ENCODE results near the gene ATP8B2.
A peak's percentile ranks its signal among the peaks of the same experiment; 100 is the strongest.
"Not testable (repeated sequence)": the region's sequence is repeated elsewhere in the genome, so short reads cannot be mapped to it uniquely, and the experiment has no call there.

The ATP8B2 gene

DNA sequence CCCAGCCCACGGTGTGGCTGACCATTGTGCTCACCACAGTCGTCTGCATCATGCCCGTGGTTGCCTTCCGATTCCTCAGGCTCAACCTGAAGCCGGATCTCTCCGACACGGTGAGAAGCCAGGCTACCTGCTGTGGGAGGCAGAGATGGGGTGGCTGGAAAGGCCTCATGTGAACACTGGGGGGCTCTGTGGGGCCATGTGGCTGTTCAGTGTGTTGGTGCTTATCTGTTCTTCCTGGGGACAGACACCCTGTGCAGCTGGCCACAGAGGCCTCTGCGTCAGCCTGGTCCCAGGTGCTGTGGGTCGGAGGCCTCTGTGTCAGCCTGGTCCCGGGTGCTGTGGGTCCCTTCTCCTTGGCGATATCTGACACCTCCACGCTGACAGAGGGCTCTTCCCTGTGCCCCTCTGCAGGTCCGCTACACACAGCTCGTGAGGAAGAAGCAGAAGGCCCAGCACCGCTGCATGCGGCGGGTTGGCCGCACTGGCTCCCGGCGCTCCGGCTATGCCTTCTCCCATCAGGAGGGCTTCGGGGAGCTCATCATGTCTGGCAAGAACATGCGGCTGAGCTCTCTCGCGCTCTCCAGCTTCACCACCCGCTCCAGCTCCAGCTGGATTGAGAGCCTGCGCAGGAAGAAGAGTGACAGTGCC, 23.2 kb downstream of the ATP8B2 start:
- DNase-seq, result no peak

DNA sequence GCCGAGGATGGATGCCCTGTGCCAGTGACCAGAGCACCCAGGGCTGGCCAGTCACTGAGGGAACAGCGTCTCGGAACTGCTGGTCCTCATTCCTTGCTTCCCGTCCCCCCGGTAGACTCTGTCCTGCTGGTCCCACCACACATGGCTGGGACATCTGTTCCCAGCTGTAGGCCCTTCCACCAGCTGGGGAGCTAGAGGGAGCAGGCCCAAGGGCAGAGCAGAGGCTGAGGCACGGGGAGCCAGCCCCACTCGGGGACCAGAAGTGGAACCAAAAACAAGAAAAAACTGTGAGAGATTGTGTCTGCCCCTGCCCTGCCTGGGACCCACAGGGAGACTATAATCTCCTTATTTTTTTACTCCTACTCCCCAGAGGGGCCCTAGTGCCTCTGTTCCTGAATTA, 23.8 kb downstream of the ATP8B2 start:
- no peak for DNase-seq

DNA sequence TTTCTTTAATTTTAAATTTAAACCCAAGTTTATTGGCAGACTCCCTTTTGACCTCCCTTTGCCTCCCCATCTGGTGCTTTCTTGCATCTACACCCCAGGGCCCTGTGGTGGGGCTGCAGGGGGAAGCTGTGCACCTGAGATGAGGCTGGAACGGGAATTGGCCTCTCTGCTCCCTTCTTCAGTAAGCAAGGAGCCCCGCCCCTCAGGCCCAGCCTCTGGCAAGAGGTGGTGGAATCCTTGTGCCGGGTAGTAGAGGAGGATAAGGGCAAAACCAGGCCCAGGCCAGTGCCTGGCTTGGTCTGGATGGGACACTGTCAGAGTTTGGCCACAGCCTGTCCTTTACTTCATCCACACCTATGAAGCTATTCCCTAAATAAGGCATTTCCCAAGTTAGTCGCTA, 25.1 kb downstream of the ATP8B2 start:
- no peak for DNase-seq

DNA sequence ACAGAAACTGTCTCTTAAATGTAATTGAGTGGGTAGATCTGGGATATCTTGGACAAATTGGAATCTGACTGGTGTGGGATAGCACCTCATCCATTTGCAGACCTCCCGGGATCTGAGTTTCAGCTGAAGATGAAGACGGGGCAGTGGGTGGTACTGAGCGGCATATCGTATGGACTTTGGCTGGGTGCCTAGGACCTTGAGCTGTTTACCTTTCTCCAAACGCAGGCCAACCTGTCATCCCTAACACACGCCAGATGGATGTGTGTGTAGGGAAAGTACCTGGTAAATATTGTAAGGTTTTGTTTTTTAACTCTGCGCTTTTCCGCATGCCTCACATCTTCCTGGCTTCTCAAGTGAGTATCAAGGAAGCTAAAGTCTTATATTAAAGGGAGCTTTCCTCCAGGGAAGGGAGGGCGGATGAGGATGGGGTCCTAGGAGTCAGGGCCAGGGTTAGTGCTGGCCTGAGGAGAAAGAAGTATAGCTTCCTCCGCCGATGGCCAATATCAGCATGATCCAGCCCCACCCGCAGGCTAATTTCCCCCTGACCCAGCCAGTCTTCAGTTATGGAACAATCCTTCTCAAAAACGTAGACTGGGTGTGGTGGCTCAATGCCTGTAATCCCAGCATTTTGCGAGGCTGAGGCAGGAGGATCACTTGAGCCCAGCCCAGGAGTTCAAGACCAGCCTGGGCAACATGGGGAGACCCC, 26.2 kb downstream of the ATP8B2 start:
- DNase-seq, result no peak

DNA sequence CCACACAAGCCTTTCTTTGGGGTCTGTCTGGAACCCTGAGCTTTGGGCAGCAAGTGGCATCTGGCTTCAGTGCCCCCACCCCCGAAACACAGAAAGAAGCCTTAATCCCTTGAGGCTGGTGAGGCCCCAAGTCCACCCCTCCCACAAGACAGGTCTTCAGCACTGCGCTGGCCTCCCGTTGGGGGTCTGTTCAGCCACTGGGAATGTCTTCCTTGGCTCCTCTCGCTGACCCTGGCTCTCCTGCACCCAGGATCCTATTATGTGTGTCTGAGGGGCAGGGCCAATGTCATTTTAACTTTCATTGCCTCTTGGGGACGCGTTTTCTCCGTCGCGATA, 26.9 kb downstream of the ATP8B2 start:
- DNase-seq, result no peak

DNA sequence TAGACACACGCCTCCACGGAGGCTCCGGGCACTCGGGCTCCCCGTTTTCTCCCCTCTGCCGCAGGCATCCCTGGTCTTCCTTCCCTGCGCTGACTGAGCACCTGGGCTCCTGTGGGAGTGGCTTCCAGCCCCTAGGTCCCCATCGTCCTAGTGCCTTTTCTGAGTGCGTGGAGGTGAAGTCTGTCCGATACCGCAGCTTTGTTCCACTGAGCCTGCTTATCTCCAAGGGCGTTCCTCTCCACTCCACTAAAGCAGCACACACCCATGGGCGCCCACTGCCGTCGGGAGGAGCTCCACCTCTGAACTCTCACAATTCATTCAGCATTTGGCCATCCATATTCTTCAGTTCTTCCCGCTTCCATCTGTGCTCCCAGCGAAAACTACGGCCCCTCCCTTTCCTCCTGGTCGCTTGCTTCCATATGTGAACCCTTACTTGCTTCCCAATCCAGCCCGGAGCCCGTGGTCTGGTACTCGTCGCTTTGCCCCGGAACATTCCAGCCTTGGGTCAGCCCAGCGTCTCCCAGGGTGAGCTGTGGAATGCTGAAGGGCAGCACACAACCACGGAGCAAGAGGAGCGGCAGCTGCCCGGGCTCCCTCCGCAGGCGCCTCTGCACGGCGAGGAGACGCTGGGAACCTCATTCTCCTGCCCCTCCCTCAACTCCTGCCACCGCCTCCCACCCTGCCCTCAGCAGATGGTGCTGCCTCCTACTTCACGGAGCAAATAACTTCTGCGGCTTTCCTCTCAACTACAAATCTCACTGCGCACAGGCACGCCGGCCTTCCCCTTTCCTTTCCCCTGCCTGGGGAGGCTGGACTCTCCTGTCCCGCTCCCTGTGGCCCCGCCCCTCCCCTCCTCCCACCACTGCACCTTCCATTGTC, 27.5 kb downstream of the ATP8B2 start:
- peak; percentile 65 to 75 for DNase-seq

DNA sequence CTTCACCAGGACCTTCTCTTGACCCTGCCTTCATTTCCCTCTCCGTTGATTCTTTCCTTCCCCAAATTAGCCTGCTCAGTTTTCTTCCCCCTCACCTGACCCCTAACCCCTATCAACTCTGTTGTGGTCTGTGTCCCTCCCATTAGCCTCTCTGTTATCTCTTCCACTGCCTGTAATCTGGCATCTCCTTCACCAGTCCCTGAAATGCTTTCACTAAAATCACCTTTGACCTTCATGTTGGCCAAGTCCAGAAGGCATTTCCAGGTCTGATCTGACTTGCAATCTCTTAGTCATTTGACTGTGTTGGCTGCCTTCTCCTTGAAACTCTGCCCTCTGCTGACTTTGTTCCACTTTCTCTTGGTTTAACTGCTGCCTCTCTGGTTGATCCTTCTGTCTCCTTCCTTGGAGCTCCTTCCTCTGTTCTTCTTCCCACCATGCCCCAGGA, 28.2 kb downstream of the ATP8B2 start:
- peak in 1 of 2 experiments; percentile 38 for DNase-seq

DNA sequence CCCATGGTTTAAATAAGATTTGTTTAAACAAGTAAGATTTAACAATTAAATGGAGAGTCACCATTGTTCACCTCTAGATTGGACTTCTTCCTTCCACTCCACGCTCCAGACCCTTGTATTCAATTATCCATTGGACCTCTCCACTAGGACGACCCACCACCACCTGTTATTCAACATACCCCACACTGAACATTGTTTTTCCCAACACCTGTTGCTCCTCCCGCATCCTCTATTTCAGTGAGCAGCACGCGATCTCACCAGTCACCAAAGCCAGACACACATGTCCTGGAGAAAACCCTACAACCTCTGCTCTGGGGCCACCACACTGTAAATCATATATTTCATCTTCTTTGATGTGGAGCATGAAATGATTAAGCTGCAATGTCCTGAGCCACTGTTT, 28.6 kb downstream of the ATP8B2 start:
- DNase-seq, result no peak

DNA sequence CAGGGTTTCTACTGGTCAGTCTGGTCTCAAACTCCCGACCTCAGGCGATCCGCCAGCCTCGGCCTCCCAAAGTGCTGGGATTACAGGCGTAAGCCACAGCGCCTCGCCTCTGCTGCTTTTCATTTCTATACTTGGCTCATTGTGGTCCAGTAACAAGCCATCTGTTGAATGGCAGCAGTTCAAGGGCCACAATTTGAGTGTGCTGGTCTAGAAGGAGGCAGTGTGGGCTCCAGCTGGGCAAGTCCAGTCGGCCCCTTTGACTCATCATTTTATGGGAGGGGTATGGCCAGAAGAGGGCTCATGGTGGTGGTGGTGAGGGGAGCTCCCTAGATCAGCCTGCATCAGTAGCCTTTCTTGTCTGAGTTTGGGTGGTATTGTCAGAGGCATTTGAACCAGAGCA, 33.2 kb downstream of the ATP8B2 start:
- no peak for DNase-seq

DNA sequence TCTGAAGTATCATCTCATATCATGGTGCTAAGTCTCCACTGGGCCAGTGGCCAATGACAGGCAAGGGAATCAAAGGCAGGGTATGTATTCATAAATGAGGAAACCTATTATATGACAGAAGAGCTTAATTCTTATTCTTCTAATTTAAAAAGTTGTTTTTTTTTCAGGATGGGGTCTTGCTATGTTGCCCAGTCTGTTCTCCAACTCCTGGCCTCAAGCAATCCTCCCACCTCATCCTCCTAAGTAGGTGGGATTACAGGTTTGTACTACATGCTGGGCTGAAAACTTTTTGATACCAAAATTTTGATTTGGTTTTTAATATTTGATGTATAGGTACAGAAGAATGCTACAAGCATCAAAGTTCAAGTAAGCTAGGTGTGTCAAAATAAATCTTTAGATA, 35.0 kb downstream of the ATP8B2 start:
- no peak for DNase-seq

DNA sequence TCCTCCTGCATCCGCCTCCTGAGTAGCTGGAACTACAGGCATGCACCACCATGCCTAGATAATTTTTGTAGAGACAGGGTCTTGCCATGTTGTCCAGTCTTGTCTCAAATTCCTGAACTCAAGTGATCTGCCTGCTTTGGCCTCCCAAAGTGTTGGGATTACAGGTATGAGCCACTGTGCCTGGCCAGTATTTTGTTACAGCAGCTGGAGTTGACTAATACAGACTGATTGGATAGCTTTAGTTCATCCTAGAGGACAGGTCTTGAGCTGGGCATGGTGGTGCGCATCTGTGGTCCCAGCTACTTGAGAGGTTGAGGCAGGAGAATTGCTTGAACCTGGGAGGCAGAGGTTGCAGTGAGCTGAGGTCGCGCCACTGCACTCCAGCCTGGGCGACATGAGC, 35.6 kb downstream of the ATP8B2 start:
- DNase-seq, result not testable (repeated sequence)

DNA sequence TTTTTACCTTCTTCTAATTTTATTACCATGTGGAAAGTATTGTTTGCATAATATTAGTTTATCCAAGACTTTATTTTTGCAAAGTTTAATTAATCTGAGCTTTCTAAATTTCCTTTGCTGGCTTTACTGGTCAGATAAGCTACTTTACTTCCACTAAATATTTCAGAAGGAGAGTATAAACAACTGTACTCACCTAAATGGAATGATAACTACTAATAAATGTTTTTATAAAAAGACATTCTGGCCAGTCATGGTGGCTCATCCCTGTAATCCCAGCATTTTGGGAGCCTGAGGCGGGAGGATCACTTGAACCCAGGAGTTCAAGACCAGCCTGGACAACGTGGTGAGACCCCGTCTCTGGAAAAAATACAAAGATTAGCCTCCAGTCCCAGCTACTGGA, 36.0 kb downstream of the ATP8B2 start:
- no peak for DNase-seq

DNA sequence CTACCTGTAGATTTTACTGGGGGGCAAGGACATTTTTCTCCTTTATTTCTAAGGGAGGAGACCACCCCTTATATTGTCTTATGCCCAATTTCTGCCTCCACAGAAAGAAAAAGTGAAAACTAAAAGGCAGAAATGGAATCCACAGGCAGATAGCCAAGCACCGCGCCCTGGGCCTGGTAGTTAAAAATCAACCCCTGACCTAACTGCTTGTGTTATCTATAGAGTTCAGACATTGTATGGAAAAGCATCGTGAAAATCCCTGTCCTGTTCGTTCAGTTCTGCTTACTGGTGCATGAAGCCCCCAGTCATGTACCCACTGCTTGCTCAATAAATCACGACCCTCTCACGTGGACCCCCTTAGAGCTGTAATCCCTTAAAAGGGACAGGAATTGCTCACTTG, 46.1 kb downstream of the ATP8B2 start:
- no peak for DNase-seq

DNA sequence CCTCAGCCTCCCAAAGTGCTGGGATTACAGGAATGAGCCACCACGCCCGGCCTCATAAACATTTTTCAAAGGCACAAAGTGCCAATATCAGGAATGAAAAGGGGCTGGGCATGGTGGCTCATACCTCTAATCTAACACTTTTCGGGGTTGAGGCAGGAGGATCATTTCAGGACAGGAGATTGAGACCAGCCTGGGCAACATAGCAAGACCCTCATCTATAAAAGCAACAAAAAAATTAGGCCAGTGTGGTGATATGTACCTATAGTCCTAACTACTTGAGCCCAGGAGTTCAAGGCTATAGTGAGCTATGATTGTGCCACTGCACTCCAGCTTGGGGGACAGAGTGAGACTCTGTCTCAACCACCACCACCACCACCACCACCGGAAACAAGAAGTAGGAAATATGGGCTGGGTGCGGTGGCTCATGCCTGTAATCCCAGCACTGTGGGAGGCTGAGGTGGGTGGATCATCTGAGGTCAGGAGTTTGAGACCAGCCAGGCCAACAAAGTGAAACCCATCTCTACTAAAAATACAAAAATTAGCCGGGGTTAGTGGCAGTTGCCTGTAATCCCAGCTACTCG, 48.5 kb downstream of the ATP8B2 start:
- peak; percentile 37 to 45 for DNase-seq

DNA sequence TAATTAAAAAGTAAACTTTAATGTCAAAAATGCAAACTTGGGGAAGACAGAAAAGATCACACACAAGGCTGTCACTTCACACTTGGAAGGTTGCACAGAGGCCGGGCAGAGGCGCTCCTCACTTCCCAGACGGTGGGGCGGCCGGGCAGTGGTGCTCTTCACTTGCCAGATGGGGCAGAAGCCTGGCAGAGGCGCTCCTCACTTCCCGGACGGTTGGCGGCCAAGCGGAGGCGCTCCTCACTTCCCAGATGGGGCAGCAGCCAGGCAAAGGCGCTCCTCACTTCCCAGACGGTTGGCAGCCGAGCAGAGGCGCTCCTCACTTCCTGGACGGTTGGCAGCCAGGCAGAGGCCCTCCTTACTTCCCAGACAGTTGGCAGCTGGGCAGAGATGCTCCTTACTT, 54.0 kb downstream of the ATP8B2 start:
- no peak for DNase-seq

DNA sequence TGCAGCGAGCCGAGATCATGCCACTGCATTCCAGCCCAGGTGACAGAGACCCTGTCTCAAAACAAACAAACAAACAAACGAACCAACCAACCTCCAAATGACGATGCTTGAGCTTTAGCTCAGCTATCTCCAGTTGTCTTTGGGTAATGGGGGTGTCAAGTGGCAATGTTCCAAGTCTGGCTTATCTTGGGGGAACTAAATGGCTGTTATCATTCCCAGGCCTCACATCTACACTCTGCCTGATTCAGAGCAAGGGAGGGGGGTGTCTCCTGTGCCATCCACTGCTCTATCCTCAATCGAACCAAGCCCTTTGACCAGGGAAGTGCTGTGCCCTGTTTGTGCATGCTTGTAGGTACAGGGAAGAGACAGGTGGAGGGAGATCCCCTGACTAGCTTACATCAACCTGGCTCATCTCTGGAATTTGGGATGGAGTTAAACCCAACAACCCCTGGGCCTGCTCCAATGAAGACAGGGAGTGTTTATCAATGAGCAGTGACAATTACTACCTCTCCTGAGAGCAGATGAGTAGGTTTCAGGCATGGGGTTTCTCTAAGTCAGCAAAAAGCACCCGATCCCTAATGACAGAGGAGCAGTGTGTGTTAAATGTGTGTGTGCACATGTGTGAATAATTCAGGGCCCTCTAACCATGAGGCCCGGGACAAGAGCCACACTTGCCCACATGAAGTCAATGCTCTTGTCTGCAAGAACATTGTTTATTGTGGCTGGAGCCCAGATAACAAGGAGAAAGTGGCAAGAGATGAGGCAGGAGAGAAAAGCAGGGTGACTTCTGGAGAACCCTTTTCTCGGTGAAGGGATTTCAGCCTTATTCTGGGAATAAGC, 59.5 kb downstream of the ATP8B2 start:
- DNase-seq, result no peak

DNA sequence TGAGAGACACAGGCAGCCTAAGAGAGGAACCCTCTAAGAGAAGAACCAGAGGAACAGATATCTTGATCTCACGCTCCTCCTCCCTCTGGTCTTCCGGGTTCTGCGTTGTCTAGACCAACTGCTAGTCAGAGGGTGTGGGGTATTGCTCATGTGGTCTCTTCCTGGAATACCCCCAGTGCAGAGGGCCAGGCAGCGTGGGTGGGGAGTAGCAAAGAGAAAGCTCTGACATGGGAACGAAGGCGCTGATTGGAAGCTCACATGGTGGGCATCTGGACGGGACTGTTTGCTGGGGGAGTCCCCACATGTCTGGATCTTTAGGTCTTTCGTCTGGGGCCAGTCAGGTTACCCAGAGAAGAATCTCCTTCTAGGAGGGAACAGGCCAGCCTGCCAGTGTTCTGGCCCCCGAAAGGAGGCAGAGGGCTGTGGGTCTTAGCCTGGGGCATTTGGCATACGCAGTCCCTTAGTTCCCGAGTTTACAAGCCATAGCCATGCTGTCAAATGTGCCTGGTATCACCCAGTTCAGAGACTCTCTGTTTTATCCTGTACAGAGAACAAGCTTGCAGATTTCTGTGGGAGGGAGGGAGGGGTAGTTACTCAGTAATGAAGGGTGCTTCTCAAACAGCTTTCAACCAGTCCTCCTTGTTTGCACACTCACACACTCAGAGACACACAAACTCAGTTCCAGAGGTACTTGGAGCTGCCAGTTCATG, 61.5 kb downstream of the ATP8B2 start:
- DNase-seq, result peak; percentile 87 to 93

DNA sequence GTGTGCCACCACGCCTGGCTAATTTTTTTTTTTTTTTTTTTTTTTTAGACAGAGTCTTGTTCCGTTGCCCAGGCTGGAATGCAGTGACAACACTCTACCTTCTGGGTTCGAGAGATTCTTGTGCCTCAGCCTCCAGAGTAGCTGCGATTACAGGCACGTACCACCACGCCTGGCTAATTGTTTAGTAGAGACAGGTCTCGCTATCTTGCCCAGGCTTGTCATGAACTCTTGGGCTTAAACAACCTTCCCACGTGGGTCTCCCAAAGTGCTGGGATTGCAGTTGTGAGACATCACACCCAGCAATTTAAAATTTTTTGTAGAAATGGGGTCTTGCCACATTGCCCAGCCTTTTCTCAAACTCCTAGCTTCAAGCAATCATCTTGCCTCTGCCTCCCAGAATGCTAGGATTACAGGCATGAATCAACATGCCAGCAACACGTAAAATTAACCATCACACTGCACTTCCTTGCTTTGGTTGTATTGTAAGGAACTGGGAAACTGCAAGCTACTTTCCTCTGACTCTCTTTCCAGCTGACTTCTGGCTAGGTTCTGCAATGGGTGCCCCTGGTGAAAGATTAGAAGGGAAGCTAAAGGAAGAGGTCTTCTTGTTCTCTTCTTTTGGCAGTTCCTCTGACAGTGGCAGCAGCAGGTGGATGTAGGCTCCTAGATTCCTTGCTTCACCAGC, 65.9 kb downstream of the ATP8B2 start:
- no peak for DNase-seq

DNA sequence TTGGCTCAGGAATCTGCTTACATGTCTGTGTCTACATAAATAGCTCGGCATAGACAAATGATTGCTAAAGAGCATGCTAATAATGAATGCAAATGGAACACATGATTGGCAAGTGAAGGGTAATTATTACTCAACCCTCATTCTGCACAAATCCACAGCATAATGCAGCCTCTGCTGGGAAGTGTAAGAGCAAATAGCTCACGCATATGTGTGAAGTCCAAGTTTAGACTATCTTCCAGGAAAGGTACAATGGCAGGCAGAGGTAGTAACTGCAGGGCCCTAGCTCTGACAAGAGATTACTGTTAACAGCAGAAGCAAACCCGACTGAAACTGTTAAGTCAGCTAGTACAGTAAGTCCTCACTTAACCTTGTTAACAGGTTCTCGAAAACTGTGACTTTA, 72.8 kb downstream of the ATP8B2 start:
- DNase-seq, result no peak

DNA sequence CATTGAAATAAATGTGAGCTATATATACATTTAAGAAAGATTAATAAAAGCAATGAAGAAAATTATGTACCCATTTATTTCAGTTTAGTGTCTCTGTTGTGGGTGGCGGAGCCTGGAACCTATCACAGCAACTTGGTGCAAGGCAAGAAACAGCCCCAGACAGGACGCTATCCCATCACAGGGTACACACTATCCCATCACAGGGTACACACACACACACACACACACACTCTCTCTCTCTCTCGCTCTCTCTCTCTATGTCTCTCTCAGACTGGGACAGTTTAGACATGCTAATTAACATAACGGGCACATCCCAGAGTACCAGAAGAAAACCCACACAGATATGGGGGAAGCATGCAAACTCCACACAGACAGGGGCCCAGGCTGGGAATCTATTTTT, 73.4 kb downstream of the ATP8B2 start:
- no peak for DNase-seq

DNA sequence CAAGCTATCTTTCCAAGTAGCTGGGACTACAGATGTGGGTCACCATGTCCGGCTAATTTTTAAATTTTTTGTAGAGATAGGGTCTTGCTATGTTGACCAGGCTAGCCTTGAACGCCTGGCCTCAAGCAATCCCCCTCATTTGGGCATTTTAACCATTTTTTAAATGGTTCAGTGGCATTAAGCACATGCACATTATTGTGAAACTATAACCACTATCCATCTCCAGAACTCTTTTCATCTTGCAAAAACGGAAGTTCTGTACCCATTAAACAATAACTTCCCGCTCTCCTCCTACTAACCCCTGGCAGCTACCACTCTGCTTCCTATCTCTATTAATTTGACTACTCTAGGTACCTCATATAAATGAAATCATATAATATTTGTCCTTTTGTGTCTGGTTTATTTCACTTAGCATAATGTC, 75.1 kb downstream of the ATP8B2 start:
- no peak for DNase-seq

Measured in activated CD4-positive, alpha-beta T cell treated with anti-CD3 and anti-CD28 coated beads, Interleukin-2, amount 50 U/mL, for 48 hours (primary cell).